Upper lobe of left lung (tissue), 4 donors: ENCODE data around the gene KNCN.

Experiments
- CTCF ChIP-seq, 6 experiments: fragments of 450-650 bp in 4 of 6; fragments of 200-600 bp in 2 of 6; sonication (generic) in 2 of 6; IDR thresholded peaks; one replicate each; pipeline ENCODE4 v1.5.1; 2016 to 2019; ENCODE audit warnings: antibody characterized with exemption in 6 of 6
- EP300 ChIP-seq, 4 donors: sonication (generic); formaldehyde crosslinking; IDR thresholded peaks; one replicate each; pipeline ENCODE4 v1.5.1; 2017; ENCODE audit warnings: antibody characterized with exemption in 4 of 4, control low read depth in 2 of 4
- POLR2AphosphoS5 ChIP-seq, 2 donors: sonication (generic); formaldehyde crosslinking; IDR thresholded peaks; one replicate each; pipeline ENCODE4 v1.5.1; 2017; ENCODE audit warnings: antibody characterized with exemption in 2 of 2

- no peak for TF ChIP-seq CTCF (IDR thresholded peaks at IDR 0.05)
- TF ChIP-seq EP300 (IDR thresholded peaks at IDR 0.05) = no peak
- TF ChIP-seq POLR2AphosphoS5 (IDR thresholded peaks at IDR 0.05) = no peak
These were observed 44.6 kb upstream of the KNCN start for GRCh38 chr1:46596036-46596435.
